ENCODE measurements around the gene HPS3. TPM values are rescaled to one million over a fixed set of nuclear protein-coding genes. Genes with fewer than 3 reads are reported as not detected.

Gene HPS3
- polyA plus RNA-seq, 1 of the 3 experiments (the other 2 are of a cell fraction) = 9.4 TPM

DNA sequence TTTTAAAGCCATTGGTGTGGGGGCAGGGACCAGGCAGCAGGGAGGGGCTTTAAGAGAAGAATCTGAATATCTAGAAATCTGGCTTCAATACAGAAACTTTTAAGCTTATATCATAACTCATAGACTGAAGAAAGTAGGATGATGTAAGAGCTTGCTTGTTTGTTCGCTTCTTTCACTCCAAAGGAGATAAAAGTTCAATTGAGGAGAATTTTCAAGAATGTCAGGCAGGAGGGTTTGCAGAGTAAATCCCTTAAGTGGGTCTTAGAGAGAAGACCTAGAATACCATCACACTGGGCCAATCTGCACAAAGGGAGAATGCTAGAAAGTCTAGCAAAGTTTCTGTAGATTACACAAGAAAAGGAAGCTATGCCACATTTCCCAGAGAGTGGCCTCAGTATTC lies 39.0 kb upstream of the HPS3 start (continued):
- TF ChIP-seq GATA2 (CRISPR knock-in tag; IDR thresholded peaks at IDR 0.05) = no peak
- no peak for TF ChIP-seq SIN3A (IDR thresholded peaks at IDR 0.05; ENCODE audit: borderline replicate concordance, low read depth, low read length)
- no peak for TF ChIP-seq NFIC (IDR thresholded peaks at IDR 0.05; ENCODE audit: borderline replicate concordance)
- TF ChIP-seq, protein P1, sequence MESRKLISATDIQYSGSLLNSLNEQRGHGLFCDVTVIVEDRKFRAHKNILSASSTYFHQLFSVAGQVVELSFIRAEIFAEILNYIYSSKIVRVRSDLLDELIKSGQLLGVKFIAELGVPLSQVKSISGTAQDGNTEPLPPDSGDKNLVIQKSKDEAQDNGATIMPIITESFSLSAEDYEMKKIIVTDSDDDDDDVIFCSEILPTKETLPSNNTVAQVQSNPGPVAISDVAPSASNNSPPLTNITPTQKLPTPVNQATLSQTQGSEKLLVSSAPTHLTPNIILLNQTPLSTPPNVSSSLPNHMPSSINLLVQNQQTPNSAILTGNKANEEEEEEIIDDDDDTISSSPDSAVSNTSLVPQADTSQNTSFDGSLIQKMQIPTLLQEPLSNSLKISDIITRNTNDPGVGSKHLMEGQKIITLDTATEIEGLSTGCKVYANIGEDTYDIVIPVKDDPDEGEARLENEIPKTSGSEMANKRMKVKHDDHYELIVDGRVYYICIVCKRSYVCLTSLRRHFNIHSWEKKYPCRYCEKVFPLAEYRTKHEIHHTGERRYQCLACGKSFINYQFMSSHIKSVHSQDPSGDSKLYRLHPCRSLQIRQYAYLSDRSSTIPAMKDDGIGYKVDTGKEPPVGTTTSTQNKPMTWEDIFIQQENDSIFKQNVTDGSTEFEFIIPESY (IDR thresholded peaks at IDR 0.05; ENCODE audit: borderline replicate concordance, low read depth) = no peak
- TF ChIP-seq, protein P2, sequence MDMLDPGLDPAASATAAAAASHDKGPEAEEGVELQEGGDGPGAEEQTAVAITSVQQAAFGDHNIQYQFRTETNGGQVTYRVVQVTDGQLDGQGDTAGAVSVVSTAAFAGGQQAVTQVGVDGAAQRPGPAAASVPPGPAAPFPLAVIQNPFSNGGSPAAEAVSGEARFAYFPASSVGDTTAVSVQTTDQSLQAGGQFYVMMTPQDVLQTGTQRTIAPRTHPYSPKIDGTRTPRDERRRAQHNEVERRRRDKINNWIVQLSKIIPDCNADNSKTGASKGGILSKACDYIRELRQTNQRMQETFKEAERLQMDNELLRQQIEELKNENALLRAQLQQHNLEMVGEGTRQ (IDR thresholded peaks at IDR 0.05; ENCODE audit: borderline replicate concordance, low read depth, low read length) = no peak
- TF ChIP-seq RXRA (IDR thresholded peaks at IDR 0.05; ENCODE audit: borderline replicate concordance, low read depth) = no peak
- TF ChIP-seq TCF12 (IDR thresholded peaks at IDR 0.05) = no peak
- TF ChIP-seq FOSL2 (IDR thresholded peaks at IDR 0.05; ENCODE audit: borderline replicate concordance, low read depth) = no peak
- TF ChIP-seq GABPA (IDR thresholded peaks at IDR 0.05; ENCODE audit: low read depth) = no peak
- no peak for TF ChIP-seq PBX3 (IDR thresholded peaks at IDR 0.05)
- no peak for TF ChIP-seq FOXJ3 (CRISPR knock-in tag; IDR thresholded peaks at IDR 0.05)
- no peak for TF ChIP-seq RCOR1 (IDR thresholded peaks at IDR 0.05; ENCODE audit: low read length)

- no peaks in the 10 kb centered on the region for H3K36me3 ChIP-seq (replicated peaks in 1 of 2; ENCODE audit: control insufficient read depth in 1 of 2, insufficient read depth in 2 of 2, low read length in 1 of 2)
- WGBS (ENCODE audit: low lambda C conversion rate) = 89% methylated on average over 3 of the region's 3 CpGs
- H3K27me3 ChIP-seq (ENCODE audit: insufficient read depth) = no peaks in the 10 kb centered on the region
- H3K27ac ChIP-seq (ENCODE audit: low read depth in 2 of 2, low read length in 1 of 2) = no peak overlapping the region
- no peaks in the 10 kb centered on the region for H3K9me2 ChIP-seq
- H2AFZ ChIP-seq (ENCODE audit: low read depth) = no peak overlapping the region
- no peak overlapping the region for H3K4me3 ChIP-seq (ENCODE audit: low read depth in 2 of 2, low read length in 1 of 2)
- ChIA-PET CTCF (interaction anchor here (0.8 to 1.2 kb wide), 3 partner anchors 26 to 135 kb away, joined by 3 read pairs; no protein-coding TSS in a partner anchor), POLR2A (no interaction called here)
- no peak overlapping the region for H3K9ac ChIP-seq
- H3K9me3 ChIP-seq = no peaks in the 10 kb centered on the region
- H3K4me1 ChIP-seq (ENCODE audit: control insufficient read depth in 1 of 2, insufficient read depth in 2 of 2, low read depth in 1 of 2, low read length in 1 of 2) = peaks cover 0 to 3% of the 10 kb centered on the region in 2 experiments; a peak in 2 of 4 replicates
- H4K20me1 ChIP-seq (ENCODE audit: insufficient read depth) = no peaks in the 10 kb centered on the region
- no peak for DNase-seq
- H3K4me2 ChIP-seq = no peak overlapping the region
- no peaks in the 10 kb centered on the region for H3F3A ChIP-seq (replicated peaks; ENCODE audit: insufficient read depth)
- H3K79me2 ChIP-seq (ENCODE audit: insufficient read depth) = peaks cover 2% of the 10 kb centered on the region; the same call in 1 of the 2 replicates
- TF ChIP-seq YY1 (IDR thresholded peaks at IDR 0.05; ENCODE audit: low read depth) (no peak), ELF1 (IDR thresholded peaks at IDR 0.05) (no peak), POLR2AphosphoS5 (IDR thresholded peaks at IDR 0.05; ENCODE audit: low read depth, low read length) (no peak), TEAD4 (IDR thresholded peaks at IDR 0.05; ENCODE audit: borderline replicate concordance, insufficient read depth) (no peak), FOXM1 (IDR thresholded peaks at IDR 0.05; ENCODE audit: low read depth) (no peak), TAF1 (IDR thresholded peaks at IDR 0.05; ENCODE audit: borderline replicate concordance, low read depth, low read length) (no peak), RAD21 (IDR thresholded peaks at IDR 0.05; ENCODE audit: low read length) (no peak), RXRA (IDR thresholded peaks at IDR 0.05; ENCODE audit: borderline replicate concordance, low read depth) (no peak), RFX5 (IDR thresholded peaks at IDR 0.05; ENCODE audit: low read length) (no peak), JUND (IDR thresholded peaks at IDR 0.05) (no peak), MAX (IDR thresholded peaks at IDR 0.05; ENCODE audit: low read depth) (no peak), NRF1 (IDR thresholded peaks at IDR 0.05; ENCODE audit: low read depth, low read length) (no peak), EZH2phosphoT487 (IDR thresholded peaks at IDR 0.05; ENCODE audit: borderline replicate concordance, low read depth) (no peak)
- TF ChIP-seq, protein P1 (IDR thresholded peaks at IDR 0.05; ENCODE audit: borderline replicate concordance, low read depth) = no peak
Observed at GRCh38 chr3:149090907-149091306, 38.5 kb upstream of the HPS3 start.

Measured in SK-N-SH (cell line).